ENCODE results near the gene RUNDC1.
"Not testable (repeated sequence)": the region's sequence is repeated elsewhere in the genome, so short reads cannot be mapped to it uniquely, and the experiment has no call there.

The RUNDC1 gene

GRCh38 chr17:42989726-42990652 lies 9.6 kb downstream of the RUNDC1 start:
- no peak for DNase-seq (ENCODE audit: low read depth in 4 of 4, low spot score in 1 of 4)

DNA sequence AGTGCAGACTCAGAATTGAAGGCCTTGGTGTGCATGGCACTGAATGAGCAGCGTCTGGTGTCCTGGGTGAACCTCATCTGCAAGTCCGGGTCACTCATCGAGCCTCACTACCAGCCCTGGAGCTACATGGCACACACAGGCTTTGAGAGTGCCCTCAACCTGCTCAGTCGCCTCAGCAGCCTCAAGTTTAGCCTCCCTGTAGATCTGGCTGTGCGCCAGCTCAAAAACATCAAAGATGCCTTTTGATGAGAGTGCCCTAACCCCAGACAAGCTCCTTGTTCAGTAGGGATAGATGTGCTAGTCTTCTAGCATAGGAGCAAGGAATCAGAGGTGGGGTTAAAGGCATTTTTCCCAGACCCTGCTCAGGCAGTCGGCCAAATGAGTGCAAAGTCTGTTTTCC lies 11.1 kb downstream of the RUNDC1 start:
- no peak for DNase-seq (ENCODE audit: low read depth in 4 of 4, low spot score in 1 of 4)

DNA sequence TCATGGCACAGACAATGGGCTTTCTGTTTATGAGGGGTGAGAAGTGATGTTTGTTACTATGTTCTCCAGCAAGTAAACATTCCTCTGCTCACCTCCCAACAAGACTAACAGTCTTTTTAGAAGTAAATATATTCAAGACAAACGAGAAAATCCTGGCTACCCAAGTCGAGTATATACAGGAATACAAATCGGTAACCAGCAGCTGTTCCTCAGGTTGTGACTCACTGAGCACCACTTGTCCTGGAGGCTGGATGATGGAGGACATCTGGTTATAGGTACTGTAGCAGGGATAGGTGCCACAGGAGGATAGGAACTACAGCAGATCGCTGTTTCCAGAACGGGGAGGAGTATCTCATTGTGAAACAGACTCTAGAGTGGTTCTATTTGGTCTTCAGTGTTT lies 12.5 kb downstream of the RUNDC1 start:
- DNase-seq (ENCODE audit: low read depth in 4 of 4, low spot score in 1 of 4) = no peak

DNA sequence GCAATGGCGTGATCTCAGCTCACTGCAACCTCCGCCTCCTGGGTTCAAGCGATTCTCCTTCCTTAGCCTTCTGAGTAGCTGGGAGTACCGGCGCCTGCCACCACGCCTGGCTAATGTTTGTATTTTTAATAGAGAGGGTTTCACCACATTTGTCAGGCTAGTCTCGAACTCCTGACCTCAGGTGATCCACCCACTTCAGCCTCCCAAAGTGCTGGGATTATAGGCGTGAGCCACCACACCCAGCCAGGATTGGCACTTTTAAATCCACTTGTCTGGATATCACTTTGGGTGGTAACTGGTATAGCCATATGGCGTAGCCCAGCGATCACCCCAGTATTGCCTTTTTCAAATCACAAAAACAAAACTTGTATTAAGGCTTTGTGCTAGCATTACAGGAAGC lies 13.5 kb downstream of the RUNDC1 start:
- DNase-seq (ENCODE audit: low read depth in 4 of 4, low spot score in 1 of 4) = not testable (repeated sequence)

GRCh38 chr17:42997390-42997983 lies 17.1 kb downstream of the RUNDC1 start:
- no peak for DNase-seq (ENCODE audit: low read depth in 4 of 4, low spot score in 1 of 4)

GRCh38 chr17:42997984-42998938 lies 17.9 kb downstream of the RUNDC1 start, which contains the start of gene RPL27:
TSS of gene RPL27 (plus strand) at chr17:42998419. CDS start at chr17:42998751, 332 bp downstream.
- DNase-seq (ENCODE audit: low read depth in 4 of 4, low spot score in 1 of 4) = peak; percentile 91 to 94 (median 92)

- DNase-seq (ENCODE audit: low read depth in 4 of 4, low spot score in 1 of 4) = no peak
These were observed 18.7 kb downstream of the RUNDC1 start for GRCh38 chr17:42999003-42999525.

- DNase-seq (ENCODE audit: low read depth in 4 of 4, low spot score in 1 of 4) = not testable (repeated sequence)
These were observed 20.5 kb downstream of the RUNDC1 start for GRCh38 chr17:43000894-43001293.

DNA sequence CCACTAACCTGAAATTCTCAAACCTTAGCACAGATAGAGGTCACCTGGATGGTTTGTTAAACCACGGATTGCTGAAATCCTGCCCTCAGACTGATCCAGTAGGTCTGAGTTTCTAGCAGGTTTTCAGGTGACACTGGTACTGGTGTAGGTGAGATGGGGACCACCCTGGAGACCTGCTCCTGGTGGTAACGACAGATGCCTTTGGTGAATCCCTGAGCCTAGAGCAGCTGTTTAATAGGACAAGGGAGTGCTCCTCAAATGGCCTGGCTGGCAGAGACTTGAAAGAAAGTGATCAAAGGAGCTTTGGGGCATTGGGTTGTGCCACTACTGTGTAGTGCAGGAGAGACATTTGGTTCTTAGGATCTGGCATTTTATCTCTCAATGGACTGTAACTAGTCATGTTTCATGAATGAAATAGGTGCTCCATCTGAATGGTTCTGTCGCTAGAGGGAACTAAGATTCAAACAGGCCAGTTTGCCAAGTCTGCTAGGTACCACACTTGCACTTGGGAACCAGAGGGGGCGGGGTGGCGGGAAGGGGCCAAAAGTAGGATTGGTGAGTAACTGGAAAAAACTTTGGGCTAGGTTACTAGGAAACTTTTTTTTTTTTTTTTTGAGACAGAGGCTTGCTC lies 23.3 kb downstream of the RUNDC1 start:
- DNase-seq (ENCODE audit: low read depth in 4 of 4, low spot score in 1 of 4) = no peak

DNA sequence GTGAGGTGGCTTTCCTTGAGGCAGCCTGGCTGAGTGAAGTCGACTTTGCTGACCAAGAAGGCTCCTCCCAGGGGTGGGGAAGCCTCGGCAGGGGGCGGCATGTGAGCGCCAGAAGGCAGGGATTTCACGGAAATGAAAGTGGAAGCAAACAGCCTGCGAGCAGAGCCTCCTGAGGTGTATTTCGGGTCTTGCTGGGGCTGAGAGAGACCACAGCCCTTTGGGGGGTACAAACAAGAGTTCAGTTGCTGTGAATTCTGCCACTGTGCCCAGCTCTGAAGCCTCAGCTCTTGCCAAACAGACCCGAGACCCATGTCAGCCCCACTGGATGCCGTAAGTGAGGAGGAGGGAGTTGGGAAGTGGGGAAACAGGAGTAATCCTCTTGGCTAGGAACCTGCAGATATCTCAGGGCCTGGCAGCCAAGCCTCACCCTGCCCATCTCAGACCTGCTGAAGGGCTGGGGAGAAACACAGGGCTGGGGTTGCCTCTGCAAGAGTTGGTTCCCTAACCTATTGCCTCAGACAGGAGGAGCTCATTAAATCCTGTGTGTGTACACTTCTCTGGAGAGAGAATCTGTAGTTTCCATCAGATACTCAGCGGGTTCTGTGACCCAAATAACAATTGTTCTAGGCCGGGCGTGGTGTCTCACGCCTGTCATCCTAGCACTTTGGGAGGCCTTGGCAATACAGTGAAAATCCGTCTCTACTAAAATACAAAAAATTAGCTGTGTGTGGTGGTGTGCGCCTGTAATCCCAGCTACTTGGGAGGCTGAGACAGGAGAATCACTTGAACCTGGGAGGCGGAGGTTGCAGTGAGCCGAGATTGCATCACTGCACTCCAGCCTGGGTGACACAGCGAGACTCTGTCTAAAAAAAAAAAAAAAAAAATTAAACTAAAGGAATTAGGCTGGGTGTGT lies 26.5 kb downstream of the RUNDC1 start, which contains the start of gene IFI35:
TSS of gene IFI35 (plus strand) at position 146 of the 913 bp plus-strand sequence. CDS start at position 310, 164 bp downstream.
- peak; percentile 50 to 77 (median 65) for DNase-seq (ENCODE audit: low read depth in 4 of 4, low spot score in 1 of 4)

DNA sequence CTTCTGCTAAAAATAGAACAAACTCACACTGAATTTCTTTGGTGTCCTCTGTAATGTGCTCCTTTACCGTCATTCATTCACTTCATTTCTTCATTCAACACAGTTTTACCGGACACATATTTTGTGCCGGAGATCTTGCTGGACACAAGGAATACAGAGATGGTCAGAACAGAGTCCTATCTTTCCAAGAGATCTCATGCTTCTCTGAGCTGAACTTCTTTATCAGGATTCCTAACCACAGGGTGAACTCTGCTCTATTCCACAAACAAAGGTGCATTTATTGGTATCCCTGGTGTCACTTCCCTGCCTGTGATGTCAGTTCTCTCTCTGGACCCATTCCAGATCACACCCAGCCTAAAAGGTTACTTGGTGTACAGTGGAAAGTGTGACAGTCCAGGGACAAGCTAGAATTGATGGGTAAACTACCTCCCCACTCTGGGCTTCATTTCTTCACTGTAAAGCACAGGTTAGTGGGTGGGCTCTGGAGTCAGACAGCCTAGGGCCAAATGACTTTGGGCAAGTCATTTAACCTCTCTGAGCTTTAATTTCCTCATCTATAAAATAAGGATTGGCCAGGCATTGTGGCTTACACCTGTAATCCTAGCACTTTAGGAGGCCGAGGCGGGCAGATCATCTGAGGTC lies 30.4 kb downstream of the RUNDC1 start:
- DNase-seq (ENCODE audit: low read depth in 4 of 4, low spot score in 1 of 4) = no peak

DNA sequence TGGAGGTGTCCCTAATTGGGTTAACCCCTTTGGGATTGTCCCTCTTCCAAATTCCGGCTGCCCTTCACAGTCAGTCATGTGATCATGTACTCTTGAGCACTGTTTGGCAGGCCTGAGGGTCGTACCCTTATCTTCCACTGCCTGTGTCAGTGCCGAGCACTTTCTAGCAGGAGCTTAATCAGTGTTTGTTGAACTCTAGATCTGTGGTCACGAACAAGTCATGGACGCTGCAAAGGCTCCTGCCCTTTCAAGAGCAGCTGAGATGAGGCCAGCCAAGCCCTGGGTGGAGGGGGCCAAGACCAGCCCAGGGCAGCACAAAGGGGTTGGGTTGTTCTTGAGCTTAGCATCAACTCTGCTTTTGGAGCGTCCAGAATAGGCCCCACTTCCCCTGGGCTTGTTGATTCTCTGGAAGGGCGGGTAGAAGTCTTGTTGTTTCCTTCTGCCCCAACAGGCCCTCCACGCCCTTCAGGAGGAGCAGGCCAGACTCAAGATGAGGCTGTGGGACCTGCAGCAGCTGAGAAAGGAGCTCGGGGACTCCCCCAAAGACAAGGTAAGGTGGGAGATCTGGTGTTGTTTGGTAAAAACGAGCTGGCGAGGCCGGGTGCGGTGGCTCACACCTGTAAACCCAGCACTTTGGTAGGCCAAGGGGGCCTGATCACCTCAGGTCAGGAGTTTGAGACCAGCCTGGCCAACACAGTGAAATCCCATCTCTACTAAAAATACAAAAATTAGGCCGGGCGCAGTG lies 31.5 kb downstream of the RUNDC1 start:
- DNase-seq (ENCODE audit: low read depth in 4 of 4, low spot score in 1 of 4) = no peak

DNA sequence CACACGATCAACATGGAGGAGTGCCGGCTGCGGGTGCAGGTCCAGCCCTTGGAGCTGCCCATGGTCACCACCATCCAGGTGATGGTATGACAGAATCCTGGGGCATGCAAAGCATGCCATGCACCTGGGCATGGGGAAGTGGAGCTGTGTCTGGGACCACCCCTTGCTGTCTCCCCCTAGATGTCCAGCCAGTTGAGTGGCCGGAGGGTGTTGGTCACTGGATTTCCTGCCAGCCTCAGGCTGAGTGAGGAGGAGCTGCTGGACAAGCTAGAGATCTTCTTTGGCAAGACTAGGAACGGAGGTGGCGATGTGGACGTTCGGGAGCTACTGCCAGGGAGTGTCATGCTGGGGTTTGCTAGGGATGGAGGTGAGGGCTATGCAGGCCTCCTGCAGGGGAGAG lies 32.9 kb downstream of the RUNDC1 start:
- no peak for DNase-seq (ENCODE audit: low read depth in 4 of 4, low spot score in 1 of 4)

GRCh38 chr17:43014020-43014648 lies 33.8 kb downstream of the RUNDC1 start:
- no peak for DNase-seq (ENCODE audit: low read depth in 4 of 4, low spot score in 1 of 4)

GRCh38 chr17:43014649-43015542 lies 34.5 kb downstream of the RUNDC1 start:
- no peak for DNase-seq (ENCODE audit: low read depth in 4 of 4, low spot score in 1 of 4)

DNA sequence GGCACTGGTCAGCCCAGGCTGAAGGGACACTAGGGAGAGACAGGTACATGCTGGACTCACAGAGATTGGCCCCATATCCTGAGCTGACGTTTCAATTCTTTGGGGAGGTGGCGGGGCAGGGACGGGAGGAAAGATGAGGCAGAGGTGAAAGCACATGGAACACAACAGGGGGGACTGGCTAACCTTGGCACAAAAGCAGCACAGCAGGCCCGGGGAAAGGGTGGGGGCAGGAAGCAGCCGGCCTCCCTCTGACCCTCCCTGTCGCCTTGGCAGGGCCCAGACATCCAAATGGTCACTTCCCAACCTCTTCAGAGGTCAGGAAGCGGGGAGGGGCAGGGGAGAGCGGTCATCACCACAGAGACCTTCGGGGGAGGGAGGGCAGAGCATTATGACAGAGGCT lies 35.2 kb downstream of the RUNDC1 start:
- DNase-seq (ENCODE audit: low read depth in 4 of 4, low spot score in 1 of 4) = no peak

DNA sequence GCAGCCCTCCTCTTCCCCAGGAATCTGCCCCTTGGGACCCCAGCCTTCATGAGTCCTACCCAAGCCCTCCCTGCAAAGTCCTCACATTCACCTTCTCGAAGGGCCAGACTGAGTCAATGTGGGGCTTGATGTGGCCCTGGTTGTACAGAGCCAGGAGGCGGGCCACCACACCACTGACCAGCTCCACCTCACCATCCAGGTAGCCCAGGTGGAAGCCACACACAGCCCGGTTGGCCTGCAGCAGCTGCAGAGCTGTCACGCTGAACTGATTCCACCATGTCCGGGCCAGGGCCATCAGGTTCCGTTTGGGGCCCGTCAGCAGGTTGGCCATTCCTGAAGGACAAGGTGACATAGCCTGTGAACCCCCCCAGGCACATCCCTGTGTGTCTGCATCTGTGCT lies 35.9 kb downstream of the RUNDC1 start:
- DNase-seq (ENCODE audit: low read depth in 4 of 4, low spot score in 1 of 4) = no peak

Data from stimulated activated CD4-positive, alpha-beta T cell treated with anti-CD3 and anti-CD28 coated beads, Interleukin-1b, Interleukin-23, amount 100 ng/mL, for 24 hours (primary cell).